OCI-LY1 (cell line): ENCODE data around the gene GGT1.

Source experiments
- CTCF ChIP-seq: fragments of 200-600 bp; sonication (generic), shearing (Covaris generic); IDR thresholded peaks from 2 replicates; pipeline ENCODE4 v1.5.1; 2017; ENCODE audit warnings: mild to moderate bottlenecking, antibody characterized with exemption, low read length, moderate library complexity, mixed read lengths
- EZH2 ChIP-seq: fragments of 200-600 bp; sonication (generic), shearing (Covaris generic); IDR thresholded peaks from 2 replicates; pipeline ENCODE4 v1.8.0; 2017; ENCODE audit warnings: borderline replicate concordance, mixed run types, mild to moderate bottlenecking, antibody characterized with exemption, low read length, moderate library complexity, mixed read lengths

GRCh38 chr22:24585927-24586546 lies 17.0 kb upstream of the GGT1 start:
- no peak for TF ChIP-seq CTCF
- TF ChIP-seq EZH2 = no peak
